ENCODE data around the gene MVD.

The MVD gene

DNA sequence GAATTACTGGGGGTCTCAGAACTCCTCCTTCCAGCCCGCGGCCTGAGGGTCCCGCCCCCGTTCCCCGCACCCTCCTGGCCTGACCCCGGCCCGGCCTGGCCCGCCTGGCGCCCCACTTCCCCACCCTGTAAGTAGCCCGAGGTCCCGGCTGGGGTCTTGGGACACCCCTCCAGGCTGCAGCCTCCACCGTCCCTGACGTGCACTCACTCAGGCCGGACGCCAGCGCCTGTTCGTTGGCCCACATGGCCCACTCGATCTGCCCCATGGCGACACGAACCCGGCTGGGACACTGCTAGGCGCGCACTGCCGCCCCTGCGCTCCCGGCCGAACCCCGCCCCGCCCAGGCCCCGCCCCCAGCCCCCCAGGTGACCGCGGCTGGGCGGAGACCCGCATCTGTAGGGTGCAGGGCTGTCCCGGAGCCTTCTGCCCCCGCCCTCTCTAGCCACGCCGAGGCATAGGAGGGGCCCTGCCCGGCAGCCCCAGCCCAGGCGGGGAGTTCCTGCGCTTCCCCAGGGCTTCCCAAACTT is 12.1 kb downstream of the MVD start, which contains the start of gene CYBA:
TSS of gene CYBA (minus strand) at position 305 of the 527 bp plus-strand sequence. CDS start at position 265, 40 bp downstream.
- H3K4me3 ChIP-seq (ENCODE audit: low read depth, low read length) = peak within 1 kb of the TSS; percentile 97
- TF ChIP-seq, protein P1, sequence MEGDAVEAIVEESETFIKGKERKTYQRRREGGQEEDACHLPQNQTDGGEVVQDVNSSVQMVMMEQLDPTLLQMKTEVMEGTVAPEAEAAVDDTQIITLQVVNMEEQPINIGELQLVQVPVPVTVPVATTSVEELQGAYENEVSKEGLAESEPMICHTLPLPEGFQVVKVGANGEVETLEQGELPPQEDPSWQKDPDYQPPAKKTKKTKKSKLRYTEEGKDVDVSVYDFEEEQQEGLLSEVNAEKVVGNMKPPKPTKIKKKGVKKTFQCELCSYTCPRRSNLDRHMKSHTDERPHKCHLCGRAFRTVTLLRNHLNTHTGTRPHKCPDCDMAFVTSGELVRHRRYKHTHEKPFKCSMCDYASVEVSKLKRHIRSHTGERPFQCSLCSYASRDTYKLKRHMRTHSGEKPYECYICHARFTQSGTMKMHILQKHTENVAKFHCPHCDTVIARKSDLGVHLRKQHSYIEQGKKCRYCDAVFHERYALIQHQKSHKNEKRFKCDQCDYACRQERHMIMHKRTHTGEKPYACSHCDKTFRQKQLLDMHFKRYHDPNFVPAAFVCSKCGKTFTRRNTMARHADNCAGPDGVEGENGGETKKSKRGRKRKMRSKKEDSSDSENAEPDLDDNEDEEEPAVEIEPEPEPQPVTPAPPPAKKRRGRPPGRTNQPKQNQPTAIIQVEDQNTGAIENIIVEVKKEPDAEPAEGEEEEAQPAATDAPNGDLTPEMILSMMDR (IDR thresholded peaks at IDR 0.05; ENCODE audit: borderline replicate concordance, insufficient read depth, low read depth, low read length) = no peak

DNA sequence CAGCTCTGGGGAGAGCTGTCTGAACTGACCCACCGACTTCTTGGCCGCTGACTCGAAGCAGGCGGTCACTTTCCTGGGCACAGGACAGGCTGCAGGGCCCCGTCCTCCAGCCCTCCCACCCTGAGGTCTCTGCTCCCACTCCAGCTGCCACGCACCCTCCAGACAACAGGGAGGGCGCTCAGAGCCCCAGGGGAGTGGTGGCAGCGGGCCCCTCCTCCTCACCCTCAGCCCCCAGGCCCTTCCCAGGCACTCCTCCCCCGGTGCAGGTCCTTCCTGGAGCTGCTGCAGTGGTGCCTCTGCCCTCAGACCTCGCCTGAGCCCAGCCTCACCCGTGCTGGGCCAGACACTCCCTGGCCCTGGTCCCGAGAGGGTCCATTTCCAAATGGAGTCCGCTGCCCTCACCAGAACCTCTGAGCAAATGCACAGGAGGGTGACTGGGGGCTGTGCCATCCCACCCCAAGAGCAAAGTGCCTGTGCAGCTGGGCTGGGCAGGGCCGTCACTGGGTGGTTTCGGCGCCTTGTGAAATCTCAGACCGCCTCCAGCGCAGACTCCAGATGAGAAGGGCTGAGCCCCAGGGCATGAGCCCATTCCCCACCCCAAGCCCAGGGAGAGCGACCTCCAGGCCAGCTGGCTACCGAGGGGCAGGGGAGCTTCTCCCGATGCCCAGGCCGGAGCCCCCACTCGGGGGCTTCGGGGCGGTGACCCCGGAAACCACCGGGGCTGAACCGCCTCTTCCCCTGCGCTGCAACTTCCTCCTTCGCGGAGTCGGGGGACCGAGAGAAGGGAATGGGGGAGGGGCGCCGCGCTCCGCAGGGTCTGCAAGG is 12.8 kb downstream of the MVD start:
- TF ChIP-seq, protein P1 (IDR thresholded peaks at IDR 0.05; ENCODE audit: borderline replicate concordance, insufficient read depth, low read depth, low read length) = no peak
- H3K4me3 ChIP-seq (ENCODE audit: low read depth, low read length) = peak overlapping the region; percentile 97

DNA sequence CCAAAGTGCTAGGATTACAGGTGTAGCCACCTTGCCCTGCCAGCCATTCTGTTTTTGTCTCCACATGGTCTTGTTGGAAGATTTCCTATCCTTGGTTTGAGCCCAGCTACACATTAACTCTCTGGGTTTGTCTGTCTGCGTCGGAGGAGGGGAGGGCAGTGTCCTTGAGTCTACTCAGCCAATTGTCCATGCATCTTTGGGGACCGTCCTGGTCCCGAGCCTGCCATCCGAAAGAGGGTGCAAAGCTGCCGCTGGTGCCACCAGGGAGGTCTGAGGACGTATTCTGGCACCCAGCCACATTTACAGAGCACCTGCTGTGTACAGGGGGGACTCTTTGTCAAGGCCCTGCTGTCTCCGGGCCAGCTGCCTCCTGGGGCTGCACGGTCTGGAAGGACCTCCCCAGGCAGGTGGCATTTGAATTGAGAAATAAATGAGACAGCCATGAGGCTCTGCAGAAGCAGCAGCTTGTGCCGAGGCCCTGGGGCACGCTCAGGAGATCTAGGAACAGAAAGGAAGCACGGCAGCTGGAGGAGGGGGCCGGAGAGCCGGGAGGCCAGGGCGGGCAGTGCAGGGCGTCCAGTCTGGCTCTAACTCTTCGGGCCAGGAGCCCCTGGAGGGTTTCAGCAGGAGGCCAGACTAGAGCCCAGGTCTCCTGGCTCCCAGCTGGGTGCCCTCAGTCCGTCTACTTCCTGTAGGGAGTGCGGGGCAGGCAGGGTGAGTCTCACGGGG is 13.5 kb downstream of the MVD start:
- peak overlapping the region; percentile 97 for H3K4me3 ChIP-seq (ENCODE audit: low read depth, low read length)
- TF ChIP-seq, protein P1 (IDR thresholded peaks at IDR 0.05; ENCODE audit: borderline replicate concordance, insufficient read depth, low read depth, low read length) = no peak

DNA sequence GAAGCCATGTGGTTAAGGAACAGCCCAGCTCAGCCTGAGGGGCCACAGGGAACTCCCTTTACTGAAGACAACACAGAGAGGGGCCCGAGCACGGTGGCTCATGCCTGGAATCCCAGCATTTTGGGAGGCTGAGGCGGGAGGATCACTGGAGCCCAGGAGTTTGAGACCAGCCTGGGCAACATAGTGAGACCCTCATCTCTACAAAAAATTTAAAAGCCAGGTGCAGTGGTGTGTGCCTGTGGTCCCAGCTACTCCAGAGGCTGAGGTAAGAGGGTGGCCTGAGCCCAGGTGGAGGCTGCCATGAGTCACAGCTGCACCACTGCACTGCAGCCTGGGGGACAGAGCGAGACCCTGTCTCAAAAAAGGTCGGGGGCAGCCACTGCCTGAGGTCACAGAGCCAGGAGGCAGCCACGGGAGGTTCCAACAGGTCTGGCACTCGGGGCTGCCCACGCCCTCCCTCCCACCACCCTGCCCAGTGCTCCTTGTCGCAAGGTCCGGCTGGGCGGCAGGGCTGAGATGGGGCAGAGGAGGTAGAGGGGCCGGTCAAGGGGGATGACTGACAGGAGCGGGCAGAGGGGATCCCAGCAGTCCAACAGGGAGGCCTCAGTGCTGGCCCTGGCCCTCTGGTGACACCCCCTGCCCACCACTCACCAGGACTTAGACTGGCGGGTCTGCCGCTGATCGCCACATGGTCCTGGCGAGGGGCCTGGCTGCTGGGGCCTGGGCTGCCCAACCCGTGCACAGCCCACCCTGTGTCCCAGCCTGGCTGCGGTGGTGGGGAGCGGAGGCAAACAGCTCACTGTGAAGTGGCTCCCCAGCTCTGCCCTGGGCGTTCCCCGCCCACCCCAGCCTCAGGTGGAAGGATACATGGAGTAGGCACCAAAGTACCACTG is 15.5 kb downstream of the MVD start:
- TF ChIP-seq, protein P1 (IDR thresholded peaks at IDR 0.05; ENCODE audit: borderline replicate concordance, insufficient read depth, low read depth, low read length) = no peak
- no peak overlapping the region for H3K4me3 ChIP-seq (ENCODE audit: low read depth, low read length)

DNA sequence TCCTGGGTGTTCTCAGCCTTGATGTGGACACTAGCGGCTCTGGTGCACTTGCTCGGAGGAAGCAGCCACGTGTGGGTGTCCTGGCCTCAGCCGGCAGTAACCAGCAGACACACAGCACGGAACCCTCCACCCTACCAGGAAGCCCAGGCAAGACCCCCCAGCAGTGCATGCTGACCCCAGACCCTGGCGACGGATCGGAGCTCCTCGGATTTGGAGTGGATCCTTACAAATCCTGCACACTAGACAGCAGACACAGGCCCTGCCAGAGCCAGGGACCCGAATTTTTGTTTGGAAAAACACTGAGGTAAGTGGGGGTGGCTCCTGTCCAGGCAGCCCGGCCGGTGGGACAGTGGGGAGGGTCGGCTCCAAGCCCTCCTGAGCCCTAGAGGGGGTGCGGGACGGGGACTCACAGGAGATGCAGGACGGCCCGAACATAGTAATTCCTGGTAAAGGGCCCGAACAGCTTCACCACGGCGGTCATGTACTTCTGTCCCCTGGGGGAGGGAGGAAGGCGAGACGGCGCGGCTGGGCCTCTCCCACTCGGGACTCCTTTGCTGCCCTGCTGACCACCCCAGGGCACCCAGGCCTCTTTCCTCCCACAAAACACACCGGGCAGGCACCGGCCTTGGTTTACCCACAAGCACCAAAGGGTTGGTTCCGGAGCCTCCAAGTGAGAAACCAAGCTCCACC is 16.4 kb downstream of the MVD start:
- no peak overlapping the region for H3K4me3 ChIP-seq (ENCODE audit: low read depth, low read length)
- TF ChIP-seq, protein P1 (IDR thresholded peaks at IDR 0.05; ENCODE audit: borderline replicate concordance, insufficient read depth, low read depth, low read length) = no peak

DNA sequence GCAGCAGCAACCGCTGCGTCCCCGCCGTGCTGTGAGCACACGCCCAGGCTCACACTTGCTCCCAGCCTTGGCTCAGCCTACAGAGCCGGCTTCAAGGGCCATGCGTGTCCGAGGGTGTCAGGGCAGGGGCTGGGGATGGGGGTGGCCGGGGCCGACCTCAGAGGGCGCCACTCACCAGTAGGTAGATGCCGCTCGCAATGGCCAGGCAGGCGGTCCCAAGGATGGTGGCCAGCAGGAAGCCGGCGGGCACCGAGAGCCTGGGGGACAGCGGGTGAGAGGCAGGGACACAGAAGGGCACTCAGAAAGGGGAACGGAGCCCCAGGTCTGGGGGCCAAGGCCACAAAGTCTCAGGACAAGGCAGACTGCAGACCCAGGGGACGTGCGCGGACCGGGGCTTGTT is 16.9 kb downstream of the MVD start:
- TF ChIP-seq, protein P1 (IDR thresholded peaks at IDR 0.05; ENCODE audit: borderline replicate concordance, insufficient read depth, low read depth, low read length) = no peak
- no peak overlapping the region for H3K4me3 ChIP-seq (ENCODE audit: low read depth, low read length)

Data from GM12875 (cell line).